ENCODE results near the gene KCNMB3.
A peak's percentile ranks its signal among the peaks of the same experiment; 100 is the strongest.
"Not testable (repeated sequence)": the region's sequence is repeated elsewhere in the genome, so short reads cannot be mapped to it uniquely, and the experiment has no call there.

The KCNMB3 gene

GRCh38 chr3:179263134-179263533 is 12.2 kb upstream of the KCNMB3 start:
- no peak for DNase-seq

- DNase-seq, result peak; percentile 51 to 65
These were observed 10.2 kb upstream of the KCNMB3 start for GRCh38 chr3:179260949-179261765.

- not testable (repeated sequence) for DNase-seq
These were observed 9.2 kb upstream of the KCNMB3 start for GRCh38 chr3:179259959-179260756.

- DNase-seq, result no peak
These were observed 7.9 kb upstream of the KCNMB3 start for GRCh38 chr3:179258820-179259219.

DNA sequence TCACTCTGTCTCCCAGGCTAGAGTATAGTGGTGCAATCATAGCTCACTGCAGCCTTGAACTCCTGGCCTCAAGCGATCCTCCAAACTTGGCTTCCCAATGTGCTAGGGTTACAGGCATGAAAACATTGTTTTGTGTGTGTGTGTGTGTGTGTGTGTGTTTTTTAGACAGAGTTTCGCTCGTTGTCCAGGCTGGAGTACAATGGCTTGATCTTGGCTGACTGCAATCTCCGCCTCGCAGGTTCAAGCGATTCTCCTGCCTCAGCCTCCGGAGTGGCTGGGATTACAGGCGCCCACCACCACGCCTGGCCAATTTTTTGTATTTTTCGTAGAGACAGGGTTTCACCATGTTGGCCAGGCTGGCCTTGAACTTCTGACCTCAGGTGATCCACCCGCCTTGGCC is 6.8 kb upstream of the KCNMB3 start:
- not testable (repeated sequence) for DNase-seq

DNA sequence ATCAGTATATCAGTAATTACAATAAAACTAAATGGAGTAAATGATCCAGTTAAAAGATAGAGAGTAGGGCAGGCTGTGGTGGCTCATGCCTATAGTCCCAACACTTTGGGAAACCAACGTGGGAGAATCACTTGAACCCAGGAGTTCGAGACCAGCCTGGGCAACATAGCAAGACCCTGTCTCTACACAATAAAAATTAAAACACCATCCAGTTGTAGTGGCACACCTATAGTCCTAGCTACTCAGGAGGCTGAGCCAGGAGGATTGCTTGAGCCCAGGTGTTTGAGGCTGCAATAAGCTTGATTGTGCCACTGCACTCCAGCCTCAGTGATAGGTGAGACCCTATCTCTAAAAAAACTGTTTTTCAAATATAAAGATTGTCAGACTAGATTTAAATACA is 5.9 kb upstream of the KCNMB3 start:
- DNase-seq, result no peak

DNA sequence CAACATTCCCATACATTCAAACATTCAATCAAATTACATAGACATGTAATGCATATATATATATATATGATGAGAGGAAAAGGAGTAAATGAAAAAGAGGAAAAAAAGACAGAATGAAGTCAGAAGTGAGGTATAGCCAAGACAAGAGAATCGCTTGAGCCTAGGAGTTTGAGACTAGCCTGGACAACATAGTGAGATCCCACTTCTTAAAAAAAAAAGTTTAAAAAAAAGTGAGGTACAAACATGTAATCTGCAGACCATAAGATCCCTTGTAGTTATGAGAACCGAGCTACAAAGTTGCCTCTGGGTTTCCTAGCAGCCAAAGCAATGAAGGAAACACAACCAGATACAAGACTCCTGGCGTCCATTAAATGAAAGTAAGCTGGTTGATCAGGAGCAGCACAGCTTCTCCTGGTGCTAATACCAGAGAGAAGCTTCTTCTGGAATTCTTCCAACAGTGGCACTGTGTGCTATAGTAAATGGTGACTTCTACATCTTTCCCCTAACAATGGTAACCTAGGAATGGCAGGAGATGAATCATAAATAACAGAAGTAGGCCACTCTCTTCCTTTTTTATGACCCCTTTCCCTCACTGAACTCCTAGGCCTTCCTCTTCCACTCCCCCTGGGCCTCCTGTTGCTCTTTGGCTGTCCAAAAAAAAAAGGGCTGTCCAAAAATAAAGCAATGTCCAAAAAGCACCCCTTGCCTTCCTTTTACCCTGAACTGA is 3.5 kb downstream of the KCNMB3 start:
- no peak for DNase-seq

- no peak for DNase-seq
These were observed 6.0 kb downstream of the KCNMB3 start for GRCh38 chr3:179244878-179245277.

GRCh38 chr3:179242859-179243258 is 8.1 kb downstream of the KCNMB3 start:
- DNase-seq, result not testable (repeated sequence)

- DNase-seq, result not testable (repeated sequence)
These were observed 10.6 kb downstream of the KCNMB3 start for GRCh38 chr3:179240299-179240698.

GRCh38 chr3:179236669-179237301 is 14.1 kb downstream of the KCNMB3 start:
- no peak for DNase-seq

DNA sequence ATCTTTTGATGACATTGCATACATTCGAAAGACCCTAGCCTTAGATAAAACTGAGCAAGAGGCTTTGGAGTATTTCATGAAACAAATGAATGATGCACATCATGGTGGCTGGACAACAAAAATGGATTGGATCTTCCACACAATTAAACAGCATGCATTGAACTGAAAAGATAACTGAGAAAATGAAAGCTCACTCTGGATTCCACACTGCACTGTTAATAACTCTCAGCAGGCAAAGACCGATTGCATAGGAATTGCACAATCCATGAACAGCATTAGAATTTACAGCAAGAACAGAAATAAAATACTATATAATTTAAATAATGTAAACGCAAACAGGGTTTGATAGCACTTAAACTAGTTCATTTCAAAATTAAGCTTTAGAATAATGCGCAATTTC is 16.7 kb downstream of the KCNMB3 start:
- DNase-seq, result no peak

DNA sequence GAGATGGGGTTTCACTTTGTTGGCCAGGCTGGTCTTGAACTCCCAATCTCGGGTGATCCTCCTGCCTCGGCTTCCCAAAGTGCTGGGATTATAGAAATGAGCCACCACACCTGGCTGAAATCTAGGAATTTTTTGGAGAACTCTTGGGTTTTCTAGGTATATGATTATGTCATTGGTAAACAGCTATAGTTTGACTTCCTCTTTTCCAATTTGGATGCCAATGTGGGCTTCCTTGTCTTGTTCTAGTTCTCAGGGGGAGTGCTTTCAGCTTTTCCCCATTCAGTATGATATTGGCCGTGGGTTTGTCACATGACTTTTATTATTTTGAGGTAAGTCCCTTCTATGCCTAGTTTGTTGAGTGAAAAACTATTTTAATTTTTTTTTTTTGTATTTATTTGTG is 17.9 kb downstream of the KCNMB3 start:
- no peak for DNase-seq

- no peak for DNase-seq
These were observed 21.7 kb downstream of the KCNMB3 start for GRCh38 chr3:179229177-179229576.

DNA sequence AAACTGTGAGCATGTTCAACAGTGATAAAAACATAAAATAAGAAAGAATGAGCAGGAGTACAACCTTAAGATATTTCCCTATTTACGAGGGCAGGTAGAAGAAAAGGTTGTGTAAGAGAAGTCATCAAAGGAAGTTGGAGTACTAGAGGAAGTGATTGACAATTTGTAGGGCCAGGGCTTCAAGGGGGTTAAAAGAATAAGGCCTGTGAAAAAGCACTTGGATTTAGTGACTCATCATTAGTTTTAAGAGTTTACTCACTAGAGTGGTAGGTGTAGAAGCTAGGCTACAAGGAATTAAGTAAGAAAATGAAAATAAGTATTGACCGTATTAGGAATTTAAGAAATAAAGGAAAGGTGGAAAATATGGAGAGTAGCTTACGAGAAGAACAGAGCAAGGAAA is 23.6 kb downstream of the KCNMB3 start:
- no peak for DNase-seq

DNA sequence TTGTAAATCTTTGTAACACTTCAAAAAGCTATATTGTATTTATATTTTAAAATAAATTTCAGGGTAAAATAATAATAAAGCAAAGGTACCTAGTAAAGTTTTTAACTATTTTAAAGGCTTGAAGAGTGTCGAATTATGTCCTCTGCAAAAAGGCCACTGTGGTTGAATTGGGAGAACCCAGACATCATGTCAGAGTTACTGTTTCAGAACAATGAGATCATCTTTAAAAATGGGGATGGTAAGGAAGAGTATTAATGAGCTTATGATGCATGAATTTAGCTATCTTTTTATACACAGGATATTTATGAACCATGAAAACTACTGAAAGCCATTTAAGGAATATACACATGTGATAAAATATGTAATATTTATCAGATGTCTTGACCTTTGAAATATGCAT is 26.3 kb downstream of the KCNMB3 start:
- DNase-seq, result no peak

DNA sequence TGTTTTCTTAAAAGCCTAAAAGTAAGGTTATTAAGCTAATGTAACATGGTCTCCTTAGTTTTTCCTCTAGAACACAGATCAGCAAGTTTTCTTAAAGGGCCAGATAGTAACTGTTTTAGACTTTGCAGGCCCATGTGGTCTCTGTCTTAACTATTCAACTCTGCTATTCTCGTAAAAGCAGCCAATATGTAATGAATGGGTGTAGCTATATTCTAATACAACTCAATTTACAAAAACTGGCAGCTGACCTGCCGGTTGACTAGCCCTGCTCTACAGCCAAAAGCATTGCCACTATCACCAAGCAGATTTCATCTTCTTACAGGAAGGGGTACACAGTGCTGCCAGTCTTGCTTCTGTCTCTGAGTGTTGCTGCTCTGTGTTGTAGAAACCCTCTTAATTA is 27.4 kb downstream of the KCNMB3 start:
- no peak for DNase-seq

DNA sequence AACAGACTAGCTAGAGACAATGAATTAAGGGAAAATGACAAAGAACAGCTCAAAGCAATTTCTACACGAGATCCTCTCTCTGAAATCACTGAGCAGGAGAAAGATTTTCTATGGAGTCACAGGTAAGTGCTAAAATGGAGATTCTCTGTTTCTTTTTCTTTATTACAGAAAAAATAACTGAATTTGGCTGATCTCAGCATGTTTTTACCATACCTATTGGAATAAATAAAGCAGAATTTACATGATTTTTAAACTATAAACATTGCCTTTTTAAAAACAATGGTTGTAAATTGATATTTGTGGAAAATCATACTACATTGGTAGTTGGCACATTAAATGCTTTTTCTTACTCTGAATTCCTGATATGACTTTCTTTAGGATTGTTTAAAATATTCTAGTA is 32.7 kb downstream of the KCNMB3 start:
- not testable (repeated sequence) for DNase-seq

DNA sequence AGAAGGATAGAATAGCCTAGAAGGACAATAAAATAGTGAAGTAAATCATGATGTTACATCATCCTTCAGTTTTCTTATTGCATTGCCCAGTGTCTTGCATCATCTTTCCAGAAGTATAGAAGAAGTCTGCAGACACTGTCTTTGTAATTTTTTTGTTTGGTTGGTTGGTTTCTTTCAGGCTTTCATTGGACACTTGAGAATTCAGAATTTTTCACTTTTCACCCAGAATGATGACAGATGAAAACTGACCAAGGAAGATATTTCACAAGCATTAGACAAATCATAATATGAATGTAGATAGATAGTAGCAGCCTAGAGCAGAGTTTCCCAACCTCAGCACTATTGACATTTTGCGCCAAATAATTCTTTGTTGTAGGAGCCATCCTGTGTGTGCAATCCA is 35.4 kb downstream of the KCNMB3 start:
- DNase-seq, result not testable (repeated sequence)

GRCh38 chr3:179200790-179201189 is 50.1 kb downstream of the KCNMB3 start:
- DNase-seq, result no peak

GRCh38 chr3:179196700-179197099 is 54.2 kb downstream of the KCNMB3 start:
- DNase-seq, result no peak

- DNase-seq, result no peak
These were observed 54.8 kb downstream of the KCNMB3 start for GRCh38 chr3:179196098-179196497.

DNA sequence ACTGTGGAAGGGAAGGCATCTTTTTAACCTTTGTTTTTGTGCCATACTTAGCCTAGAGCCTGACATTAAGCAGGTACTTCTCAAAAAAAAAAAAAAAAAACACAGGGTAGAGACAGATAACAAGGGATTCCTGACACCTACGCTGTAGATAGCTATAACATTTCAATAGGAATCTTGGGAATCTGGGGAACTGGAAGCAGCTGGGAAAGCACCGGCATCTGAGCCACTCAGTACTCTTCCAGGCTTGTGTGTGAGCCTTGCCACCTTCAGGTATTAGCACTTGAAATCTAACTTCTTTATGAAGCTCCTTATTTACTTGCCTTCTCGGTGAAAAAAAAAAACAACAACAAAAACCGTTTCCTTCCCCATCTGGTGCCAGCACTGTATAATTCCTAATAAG is 56.0 kb downstream of the KCNMB3 start:
- no peak for DNase-seq
